ENCODE results near the gene FAM168A.

The FAM168A gene

GRCh38 chr11:73508243-73509176, 89.4 kb downstream of the FAM168A start:
- H3K27me3 Mint-ChIP-seq: no peaks in the 10 kb centered on the region
- H3K27ac Mint-ChIP-seq: no peak overlapping the region
- H3K9me3 Mint-ChIP-seq: peaks cover 16% of the 10 kb centered on the region
- no peak overlapping the region for H3K4me3 Mint-ChIP-seq
- DNase-seq (ENCODE audit: low spot score in 2 of 2) (no peak), ATAC-seq (ENCODE audit: low read depth) (no peak)
- H3K4me1 Mint-ChIP-seq: peaks cover 12% of the 10 kb centered on the region
- H3K36me3 Mint-ChIP-seq: peaks cover 27% of the 10 kb centered on the region

GRCh38 chr11:73507086-73507485, 90.8 kb downstream of the FAM168A start:
- no peak for DNase-seq (ENCODE audit: low spot score in 2 of 2)
- peaks cover 16% of the 10 kb centered on the region for H3K9me3 Mint-ChIP-seq
- no peak overlapping the region for H3K27ac Mint-ChIP-seq
- H3K4me3 Mint-ChIP-seq: no peak overlapping the region
- H3K4me1 Mint-ChIP-seq: peaks cover 17% of the 10 kb centered on the region
- H3K27me3 Mint-ChIP-seq: no peaks in the 10 kb centered on the region
- no peak for ATAC-seq (ENCODE audit: low read depth)
- H3K36me3 Mint-ChIP-seq: peaks cover 24% of the 10 kb centered on the region

GRCh38 chr11:73506038-73506437, 91.9 kb downstream of the FAM168A start:
- ATAC-seq (ENCODE audit: low read depth) (no peak), DNase-seq (ENCODE audit: low spot score in 2 of 2) (no peak)
- Mint-ChIP-seq H3K36me3 (peaks cover 27% of the 10 kb centered on the region), H3K9me3 (peaks cover 16% of the 10 kb centered on the region), H3K27ac (no peak overlapping the region), H3K4me1 (peaks cover 23% of the 10 kb centered on the region), H3K4me3 (no peak overlapping the region), H3K27me3 (no peaks in the 10 kb centered on the region)

DNA sequence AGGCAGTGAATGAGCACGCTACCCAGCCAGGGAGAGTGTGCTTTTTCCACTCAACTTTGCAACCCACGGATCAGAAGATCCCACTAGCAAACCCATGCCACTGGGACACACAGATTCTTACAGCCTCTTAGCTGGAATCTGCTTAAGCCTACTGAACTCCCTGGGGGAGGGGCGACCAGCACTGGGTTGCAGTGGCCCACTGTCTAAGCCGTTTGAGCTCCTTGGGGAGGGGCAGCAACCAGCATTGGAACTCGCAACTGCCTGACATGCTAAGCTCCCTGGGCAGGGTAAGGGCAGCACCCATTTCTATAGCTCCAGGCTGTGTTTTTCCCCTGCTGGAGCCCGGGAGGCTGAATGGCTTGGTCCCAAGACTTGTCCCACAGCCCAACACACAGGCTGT, 99.6 kb downstream of the FAM168A start:
- Mint-ChIP-seq H3K4me3 (no peak overlapping the region), H3K4me1 (peaks cover 31% of the 10 kb centered on the region), H3K27ac (no peak overlapping the region), H3K36me3 (peaks cover 11% of the 10 kb centered on the region), H3K9me3 (no peaks in the 10 kb centered on the region), H3K27me3 (no peaks in the 10 kb centered on the region)
- ATAC-seq (ENCODE audit: low read depth) (no peak), DNase-seq (ENCODE audit: low spot score in 2 of 2) (no peak)

GRCh38 chr11:73496134-73496533, 101.8 kb downstream of the FAM168A start:
- Mint-ChIP-seq H3K27ac (no peak overlapping the region), H3K4me3 (peak overlapping the region; percentile 38), H3K27me3 (no peaks in the 10 kb centered on the region), H3K36me3 (peaks cover 15% of the 10 kb centered on the region), H3K9me3 (no peaks in the 10 kb centered on the region), H3K4me1 (peaks cover 21% of the 10 kb centered on the region)
- ATAC-seq (ENCODE audit: low read depth) (peak; percentile 91), DNase-seq (ENCODE audit: low spot score in 2 of 2) (peak in 1 of 2 donors; percentile 33)

DNA sequence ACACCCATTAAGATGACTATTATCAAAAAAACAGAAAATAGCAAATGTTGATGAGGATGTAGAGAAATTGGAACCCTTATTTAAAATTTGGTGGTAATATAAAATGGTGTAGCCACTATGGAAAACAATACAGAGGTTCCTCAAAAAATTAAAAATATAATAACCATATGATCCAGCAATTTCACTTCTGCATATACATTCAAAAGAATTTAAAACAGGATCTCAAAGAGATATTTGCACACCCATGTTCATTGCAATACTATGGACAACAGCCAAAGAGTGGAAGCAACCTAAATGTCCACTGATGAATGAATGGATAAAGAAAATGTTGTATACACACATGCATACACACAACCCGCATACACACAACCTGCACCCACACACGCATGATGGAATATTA, 102.2 kb downstream of the FAM168A start:
- Mint-ChIP-seq H3K4me1 (peaks cover 17% of the 10 kb centered on the region), H3K27ac (no peak overlapping the region), H3K36me3 (peaks cover 13% of the 10 kb centered on the region)

DNA sequence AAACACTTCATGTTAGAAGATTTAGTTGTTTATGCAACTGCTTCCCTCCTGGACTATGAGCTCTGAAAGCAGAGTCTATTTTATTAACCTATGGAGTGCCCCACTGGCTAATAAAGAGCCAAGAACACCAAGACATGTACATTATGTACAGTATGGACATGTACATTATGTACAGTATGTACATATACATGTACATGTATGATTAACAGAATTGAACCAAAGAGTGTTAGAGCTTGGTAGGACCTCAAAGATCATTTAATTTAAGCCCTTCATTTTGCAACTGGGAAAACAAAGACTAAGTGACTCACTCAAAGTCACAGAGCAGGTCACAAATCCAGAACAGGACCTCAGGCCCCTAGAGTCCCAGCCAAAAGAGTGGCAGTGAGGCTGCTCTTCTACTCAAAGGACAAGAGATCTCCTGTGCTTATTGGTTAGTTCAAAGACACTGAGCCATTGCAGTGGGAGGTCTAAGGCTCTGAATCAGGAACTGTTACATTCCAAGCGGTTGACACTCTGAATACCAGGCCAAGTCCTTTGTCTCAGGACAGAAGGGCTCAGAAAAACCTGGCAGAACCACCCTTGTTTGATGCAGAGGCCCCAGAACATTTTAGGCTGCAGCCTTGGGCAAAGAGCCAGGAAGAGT, 103.8 kb downstream of the FAM168A start:
- no peak overlapping the region for H3K4me3 Mint-ChIP-seq
- H3K4me1 Mint-ChIP-seq: peaks cover 6% of the 10 kb centered on the region
- no peaks in the 10 kb centered on the region for H3K9me3 Mint-ChIP-seq
- no peaks in the 10 kb centered on the region for H3K27me3 Mint-ChIP-seq
- H3K36me3 Mint-ChIP-seq: peaks cover 10% of the 10 kb centered on the region
- ATAC-seq (ENCODE audit: low read depth): no peak
- no peak for DNase-seq (ENCODE audit: low spot score in 2 of 2)
- no peak overlapping the region for H3K27ac Mint-ChIP-seq

More for the DNA sequence above, 102.2 kb downstream of the FAM168A start:
- H3K27me3 Mint-ChIP-seq: no peaks in the 10 kb centered on the region
- ATAC-seq (ENCODE audit: low read depth) (no peak), DNase-seq (ENCODE audit: low spot score in 2 of 2) (no peak)
- no peaks in the 10 kb centered on the region for H3K9me3 Mint-ChIP-seq
- peak overlapping the region; percentile 38 for H3K4me3 Mint-ChIP-seq

GRCh38 chr11:73481626-73482025, 116.3 kb downstream of the FAM168A start:
- no peaks in the 10 kb centered on the region for H3K4me1 Mint-ChIP-seq
- no peaks in the 10 kb centered on the region for H3K27me3 Mint-ChIP-seq
- DNase-seq (ENCODE audit: low spot score in 2 of 2): no peak

DNA sequence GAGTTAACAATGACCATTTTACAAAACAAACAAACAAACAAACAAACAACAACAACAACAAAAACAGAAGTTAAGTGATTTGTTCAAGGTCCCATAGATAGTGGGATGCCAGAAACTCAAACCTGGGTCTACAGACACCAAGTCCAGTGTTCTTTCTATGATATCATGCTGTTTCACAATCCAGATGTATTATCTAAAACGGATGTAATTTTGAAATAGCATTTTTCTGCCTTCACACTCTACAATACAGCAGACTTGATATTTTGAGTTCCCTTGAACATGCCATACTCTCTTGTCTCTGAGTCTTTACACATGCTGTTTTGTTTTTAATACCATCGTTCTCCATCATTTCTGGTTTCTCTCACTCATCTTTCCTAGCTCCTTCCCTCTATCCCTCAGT, 117.2 kb downstream of the FAM168A start:
- H3K27ac Mint-ChIP-seq: no peak overlapping the region
- ATAC-seq (ENCODE audit: low read depth): no peak
- no peaks in the 10 kb centered on the region for H3K27me3 Mint-ChIP-seq
- peaks cover 5% of the 10 kb centered on the region for H3K9me3 Mint-ChIP-seq
- H3K4me3 Mint-ChIP-seq: no peak overlapping the region
- no peak for DNase-seq (ENCODE audit: low spot score in 2 of 2)
- peaks cover 11% of the 10 kb centered on the region for H3K36me3 Mint-ChIP-seq
- no peaks in the 10 kb centered on the region for H3K4me1 Mint-ChIP-seq

More at GRCh38 chr11:73481626-73482025, 116.3 kb downstream of the FAM168A start:
- no peak for ATAC-seq (ENCODE audit: low read depth)
- Mint-ChIP-seq H3K4me3 (no peak overlapping the region), H3K9me3 (peaks cover 5% of the 10 kb centered on the region), H3K27ac (no peak overlapping the region), H3K36me3 (peaks cover 9% of the 10 kb centered on the region)

GRCh38 chr11:73478737-73479347, 119.1 kb downstream of the FAM168A start:
- peaks cover 5% of the 10 kb centered on the region for H3K9me3 Mint-ChIP-seq
- peaks cover 11% of the 10 kb centered on the region for H3K36me3 Mint-ChIP-seq
- H3K4me3 Mint-ChIP-seq: no peak overlapping the region
- no peaks in the 10 kb centered on the region for H3K4me1 Mint-ChIP-seq
- ATAC-seq (ENCODE audit: low read depth): no peak
- no peak overlapping the region for H3K27ac Mint-ChIP-seq
- no peak for DNase-seq (ENCODE audit: low spot score in 2 of 2)
- H3K27me3 Mint-ChIP-seq: no peaks in the 10 kb centered on the region

GRCh38 chr11:73477518-73477917, 120.4 kb downstream of the FAM168A start:
- peaks cover 13% of the 10 kb centered on the region for H3K36me3 Mint-ChIP-seq
- no peaks in the 10 kb centered on the region for H3K27me3 Mint-ChIP-seq
- peaks cover 5% of the 10 kb centered on the region for H3K9me3 Mint-ChIP-seq
- no peak overlapping the region for H3K4me3 Mint-ChIP-seq
- no peak overlapping the region for H3K27ac Mint-ChIP-seq
- ATAC-seq (ENCODE audit: low read depth) (no peak), DNase-seq (ENCODE audit: low spot score in 2 of 2) (no peak)
- H3K4me1 Mint-ChIP-seq: no peaks in the 10 kb centered on the region

- DNase-seq (ENCODE audit: low spot score in 2 of 2): no peak
- H3K4me3 Mint-ChIP-seq: no peak overlapping the region
- H3K27me3 Mint-ChIP-seq: no peaks in the 10 kb centered on the region
- H3K36me3 Mint-ChIP-seq: peaks cover 13% of the 10 kb centered on the region
- no peak for ATAC-seq (ENCODE audit: low read depth)
- no peak overlapping the region for H3K27ac Mint-ChIP-seq
- no peaks in the 10 kb centered on the region for H3K4me1 Mint-ChIP-seq
- H3K9me3 Mint-ChIP-seq: peaks cover 5% of the 10 kb centered on the region
These were observed 122.3 kb downstream of the FAM168A start for GRCh38 chr11:73475549-73476095.

GRCh38 chr11:73473252-73473651, 124.7 kb downstream of the FAM168A start:
- peaks cover 2% of the 10 kb centered on the region for H3K4me1 Mint-ChIP-seq
- no peak overlapping the region for H3K27ac Mint-ChIP-seq
- DNase-seq (ENCODE audit: low spot score in 2 of 2) (no peak), ATAC-seq (ENCODE audit: low read depth) (no peak)
- peaks cover 18% of the 10 kb centered on the region for H3K36me3 Mint-ChIP-seq
- no peaks in the 10 kb centered on the region for H3K27me3 Mint-ChIP-seq
- peaks cover 5% of the 10 kb centered on the region for H3K9me3 Mint-ChIP-seq
- no peak overlapping the region for H3K4me3 Mint-ChIP-seq

Data from memory B cell (primary cell).